Stomach (tissue), 9 donors: ENCODE results near the gene OR7G3. TPM values are rescaled to one million over a fixed set of nuclear protein-coding genes. Genes with fewer than 3 reads are reported as not detected.

Source experiments
- DNase-seq, 2 donors: peaks; one replicate each; pipeline versions ENCODE4 v3.0.0 to v3.0.0-alpha.2; 2013 to 2019
- H3K27ac ChIP-seq, 5 donors: fragments of 200-600 bp in 4 of 5; sonication (generic) in 4 of 5; one replicate each; pipeline ENCODE4 v1.5.1; 2013 to 2019; ENCODE audit warnings: mild to moderate bottlenecking in 1 of 5, moderate library complexity in 1 of 5
- H3K27me3 ChIP-seq, 3 donors: fragments of 200-600 bp; sonication (generic); one replicate each; pipeline ENCODE4 v1.5.1; 2017 to 2019; ENCODE audit warnings: mixed run types in 1 of 3
- H3K36me3 ChIP-seq, 4 donors: fragments of 200-600 bp; sonication (generic); 1 replicate in 3 of 4; 2 replicates in 1 of 4; pipeline ENCODE4 v1.5.1; 2016 to 2019
- H3K4me1 ChIP-seq, 4 donors: fragments of 200-600 bp; sonication (generic); one replicate each; pipeline ENCODE4 v1.5.1; 2016 to 2019
- H3K4me3 ChIP-seq, 4 donors: fragments of 200-600 bp; sonication (generic) in 3 of 4; one replicate each; pipeline ENCODE4 v1.5.1; 2016 to 2019; ENCODE audit warnings: mild to moderate bottlenecking in 1 of 4
- H3K9me3 ChIP-seq, 4 donors: fragments of 200-600 bp; sonication (generic); one replicate each; pipeline ENCODE4 v1.5.1; 2016 to 2019
- EP300 ChIP-seq: sonication (generic); formaldehyde crosslinking; IDR thresholded peaks from one replicate; pipeline ENCODE4 v1.6.1; 2017; ENCODE audit warnings: antibody characterized with exemption
- POLR2A ChIP-seq, 4 donors: fragments of 450-650 bp; IDR thresholded peaks; one replicate each; pipeline ENCODE4 v1.6.1; 2016; ENCODE audit warnings: antibody characterized with exemption in 4 of 4, control low read depth in 2 of 4, mild to moderate bottlenecking in 1 of 4, moderate library complexity in 1 of 4
- POLR2AphosphoS5 ChIP-seq, 3 donors: sonication (generic); formaldehyde crosslinking; IDR thresholded peaks; one replicate each; pipeline ENCODE4 v1.6.1; 2016; ENCODE audit warnings: antibody characterized with exemption in 3 of 3
- WGBS, 5 donors: extraction: QIAGEN DNeasy Blood & Tissue Kit in 3 of 5; methylation state at CpG; one replicate each; pipeline versions ENCODE4 v1.1.5 to v1.1.7; 2013 to 2018; 5-methylcytosine and 5-hydroxymethylcytosine counted together
- intact Hi-C: fragments of 100-400 bp; cut with DNase I; formaldehyde crosslinking; loops from one replicate; pipeline ENCODE4 v1.15.1; 2023; ENCODE audit warnings: low total_unique reads
- polyA plus RNA-seq, 3 donors: library from polyadenylated mRNA; stranded (reverse); fragments of 200-250 nt; gene quantifications; one replicate each; pipeline ENCODE4 v1.2.3, GENCODE V29; 2013
- total RNA-seq, 5 donors: library from RNA; depleted of rRNA; stranded (reverse); fragments of >200 nt; gene quantifications; one replicate each; pipeline versions ENCODE4 v1.1.0 to v1.2.3, GENCODE V29; 2014 to 2016
- TF ChIP-seq, protein P1 (sequence below), 7 experiments: fragments of 450-650 bp in 4 of 7; fragments of 200-600 bp in 3 of 7; sonication (generic) in 3 of 7; IDR thresholded peaks; one replicate each; pipeline ENCODE4 v1.5.1; 2016 to 2019; ENCODE audit warnings: antibody characterized with exemption in 7 of 7, control low read depth in 2 of 7, mild to moderate bottlenecking in 1 of 7
- donor health status: healthy with polysubstance abuse.
- donor health status: Bipolar disorder and iron deficiency.
- donor health status: healthy.

Gene OR7G3
- total and polyA plus RNA-seq, 8 donors: not detected

- Histone ChIP-seq H3K27me3 (no peaks in the 10 kb centered on the region), H3K9me3 (peaks cover 5 to 90% (median 60%) of the 10 kb centered on the region in 4 donors), H3K36me3 (peaks cover 44 to 89% (median 82%) of the 10 kb centered on the region in 4 donors), H3K4me1 (no peaks in the 10 kb centered on the region), H3K27ac (no peak overlapping the region), H3K4me3 (no peak overlapping the region)
- DNase-seq: no peak
- no peak for TF ChIP-seq POLR2A (IDR thresholded peaks at IDR 0.05)
- TF ChIP-seq, protein P1, sequence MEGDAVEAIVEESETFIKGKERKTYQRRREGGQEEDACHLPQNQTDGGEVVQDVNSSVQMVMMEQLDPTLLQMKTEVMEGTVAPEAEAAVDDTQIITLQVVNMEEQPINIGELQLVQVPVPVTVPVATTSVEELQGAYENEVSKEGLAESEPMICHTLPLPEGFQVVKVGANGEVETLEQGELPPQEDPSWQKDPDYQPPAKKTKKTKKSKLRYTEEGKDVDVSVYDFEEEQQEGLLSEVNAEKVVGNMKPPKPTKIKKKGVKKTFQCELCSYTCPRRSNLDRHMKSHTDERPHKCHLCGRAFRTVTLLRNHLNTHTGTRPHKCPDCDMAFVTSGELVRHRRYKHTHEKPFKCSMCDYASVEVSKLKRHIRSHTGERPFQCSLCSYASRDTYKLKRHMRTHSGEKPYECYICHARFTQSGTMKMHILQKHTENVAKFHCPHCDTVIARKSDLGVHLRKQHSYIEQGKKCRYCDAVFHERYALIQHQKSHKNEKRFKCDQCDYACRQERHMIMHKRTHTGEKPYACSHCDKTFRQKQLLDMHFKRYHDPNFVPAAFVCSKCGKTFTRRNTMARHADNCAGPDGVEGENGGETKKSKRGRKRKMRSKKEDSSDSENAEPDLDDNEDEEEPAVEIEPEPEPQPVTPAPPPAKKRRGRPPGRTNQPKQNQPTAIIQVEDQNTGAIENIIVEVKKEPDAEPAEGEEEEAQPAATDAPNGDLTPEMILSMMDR (IDR thresholded peaks at IDR 0.05): no peak
- intact Hi-C loops: no loop called here
- 87 to 100% (median 98%) methylated on average over 4 of the region's 4 CpGs for WGBS, 5 donors
Observed at GRCh38 chr19:9155591-9155990, 28.8 kb upstream of the OR7G3 start.

- whole genome bisulfite sequencing, 5 donors: 88 to 98% (median 93%) methylated on average over 5 of the region's 5 CpGs
- DNase-seq: no peak
- Histone ChIP-seq H3K4me3 (no peak overlapping the region), H3K9me3 (peaks cover 5 to 59% (median 39%) of the 10 kb centered on the region in 4 donors), H3K4me1 (peaks cover 0 to 10% (median 0%) of the 10 kb centered on the region in 4 donors), H3K27ac (no peak overlapping the region), H3K27me3 (no peaks in the 10 kb centered on the region), H3K36me3 (peaks cover 10 to 67% (median 63%) of the 10 kb centered on the region in 4 donors)
- no peak for TF ChIP-seq EP300
- TF ChIP-seq POLR2AphosphoS5 (IDR thresholded peaks at IDR 0.05): no peak
- TF ChIP-seq, protein P1 (IDR thresholded peaks at IDR 0.05): no peak
- TF ChIP-seq POLR2A (IDR thresholded peaks at IDR 0.05): no peak
- intact Hi-C loops: no loop called here
Observed at GRCh38 chr19:9151367-9151766, 24.6 kb upstream of the OR7G3 start.

DNA sequence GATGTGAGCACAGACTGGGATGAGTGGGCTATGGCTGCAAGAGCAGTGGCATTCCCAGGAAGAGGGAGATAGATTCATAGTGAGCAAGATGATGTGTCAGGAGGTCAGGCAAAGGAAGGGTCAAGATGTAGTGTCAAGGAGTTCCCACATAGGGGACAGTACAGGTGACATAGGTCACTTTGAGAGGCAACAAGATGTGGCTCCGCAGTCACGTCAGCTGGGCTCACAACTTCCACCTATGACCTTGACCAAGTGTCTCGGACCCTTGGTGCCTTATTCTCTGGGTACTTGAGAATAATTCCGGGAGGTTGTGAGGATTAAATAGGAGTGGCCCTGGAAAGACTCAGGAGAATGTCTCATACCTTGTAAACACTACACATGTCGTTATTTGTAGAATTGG, 23.9 kb upstream of the OR7G3 start:
- Histone ChIP-seq H3K4me1 (peaks cover 0 to 10% (median 0%) of the 10 kb centered on the region in 4 donors), H3K27me3 (no peaks in the 10 kb centered on the region), H3K27ac (no peak overlapping the region), H3K4me3 (no peak overlapping the region), H3K36me3 (peaks cover 10 to 67% (median 59%) of the 10 kb centered on the region in 4 donors), H3K9me3 (peaks cover 5 to 56% (median 35%) of the 10 kb centered on the region in 4 donors)
- no peak for TF ChIP-seq POLR2AphosphoS5 (IDR thresholded peaks at IDR 0.05)
- no peak for TF ChIP-seq POLR2A (IDR thresholded peaks at IDR 0.05)
- TF ChIP-seq, protein P1 (IDR thresholded peaks at IDR 0.05): no peak
- no peak for TF ChIP-seq EP300
- 97 to 100% (median 98%) methylated on average over 5 of the region's 5 CpGs for WGBS, 5 donors
- DNase-seq: no peak
- intact Hi-C loops: no loop called here

DNA sequence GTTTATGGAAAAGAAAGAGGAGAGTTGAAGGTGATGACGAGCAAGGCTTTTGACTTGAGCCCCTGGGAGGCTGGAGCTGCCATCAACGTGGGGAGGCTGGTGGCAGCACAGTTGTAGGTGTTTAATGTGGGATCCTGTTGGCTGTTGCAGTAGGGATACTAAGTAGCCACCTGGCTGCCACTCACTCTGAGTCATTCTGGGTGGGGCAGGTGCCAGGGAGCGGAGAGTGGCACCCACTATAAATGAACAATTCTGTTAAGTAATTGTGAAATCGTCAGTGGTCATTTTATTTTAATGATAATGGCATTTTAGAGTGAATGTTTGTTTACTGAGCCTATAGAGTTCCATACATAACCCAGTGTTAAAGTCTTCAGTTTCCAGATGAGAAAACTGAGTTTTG, 23.2 kb upstream of the OR7G3 start:
- Histone ChIP-seq H3K9me3 (peaks cover 2 to 56% (median 35%) of the 10 kb centered on the region in 4 donors), H3K4me3 (no peak overlapping the region), H3K27me3 (no peaks in the 10 kb centered on the region), H3K4me1 (peaks cover 0 to 10% (median 0%) of the 10 kb centered on the region in 4 donors), H3K27ac (no peak overlapping the region), H3K36me3 (peaks cover 10 to 67% (median 57%) of the 10 kb centered on the region in 4 donors)
- no peak for DNase-seq
- 82 to 92% (median 89%) methylated on average over 4 of the region's 4 CpGs for WGBS, 5 donors
- TF ChIP-seq POLR2A (IDR thresholded peaks at IDR 0.05) (no peak), EP300 (no peak), POLR2AphosphoS5 (IDR thresholded peaks at IDR 0.05) (no peak)
- TF ChIP-seq, protein P1 (IDR thresholded peaks at IDR 0.05): no peak
- intact Hi-C loops: no loop called here
